ENCODE measurements around the gene PPFIA3.

DNA sequence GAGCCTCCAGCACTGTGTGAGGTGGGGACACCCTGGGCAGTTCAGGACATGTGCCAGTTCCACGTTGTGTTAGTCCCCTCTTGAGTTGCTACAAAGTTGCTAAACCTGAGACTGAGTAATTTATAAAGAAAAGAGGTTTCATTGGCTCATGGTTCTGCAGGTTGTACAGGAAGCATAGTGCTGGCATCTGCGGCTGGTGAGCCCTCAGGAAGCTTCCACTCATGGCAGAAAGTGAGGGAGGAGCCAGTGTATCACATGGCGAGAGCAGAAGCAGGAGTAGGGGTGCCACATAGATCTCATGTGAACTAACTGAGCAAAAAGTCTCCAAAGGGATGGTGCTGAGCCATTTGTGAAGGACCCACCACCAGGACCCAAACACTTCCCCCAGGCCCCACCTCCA lies 71.4 kb downstream of the PPFIA3 start:
- TF ChIP-seq GATA2 (IDR thresholded peaks at IDR 0.05; ENCODE audit: low read depth, low read length) (no peak), GATA3 (IDR thresholded peaks at IDR 0.05; ENCODE audit: low read depth, low read length) (no peak)

All from SH-SY5Y (cell line).